NOMO-1 treated with dmso at 0.1 percent for 144 hours (cell line): ENCODE data around the gene SNX30.

Experiments used
- DNase-seq: peaks from one replicate; lab custom pipeline; 2025; ENCODE audit not compliant: unreplicated experiment; lab: John Stamatoyannopoulos, UW

SNX30 gene

DNA sequence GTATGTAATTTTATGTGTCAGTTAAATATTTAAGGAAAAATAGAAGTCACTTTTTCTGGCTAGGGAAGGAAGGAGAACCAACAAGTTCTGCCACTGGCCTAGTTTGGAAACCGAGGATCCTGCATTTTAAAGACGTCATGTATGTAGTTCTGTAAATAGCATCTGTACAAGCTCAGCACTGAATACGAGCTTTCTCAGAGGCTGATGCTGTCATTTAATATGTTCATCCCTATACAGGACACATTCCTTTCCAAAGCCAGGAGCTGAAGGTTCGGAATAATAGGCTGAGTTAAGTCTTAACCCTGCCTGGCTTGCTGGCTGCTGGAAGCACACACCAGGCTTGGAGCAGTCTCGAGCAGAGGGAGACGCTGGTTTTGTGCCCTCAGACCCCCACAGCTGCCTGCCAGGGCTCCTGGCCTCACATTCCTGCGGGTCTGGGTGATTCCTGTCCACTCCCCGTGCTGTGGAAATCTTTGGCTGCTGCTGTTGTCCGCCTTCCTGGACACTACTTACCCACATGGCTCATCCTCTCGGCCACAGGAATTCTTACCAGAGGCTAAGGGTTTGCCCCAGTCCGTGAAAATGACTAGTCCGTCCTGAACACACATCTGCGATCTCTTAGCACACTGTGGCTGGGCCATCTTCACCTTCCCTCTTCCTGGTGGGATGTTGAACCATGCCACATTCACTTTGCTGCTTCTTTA, 103.5 kb downstream of the SNX30 start:
- no peak for DNase-seq

DNA sequence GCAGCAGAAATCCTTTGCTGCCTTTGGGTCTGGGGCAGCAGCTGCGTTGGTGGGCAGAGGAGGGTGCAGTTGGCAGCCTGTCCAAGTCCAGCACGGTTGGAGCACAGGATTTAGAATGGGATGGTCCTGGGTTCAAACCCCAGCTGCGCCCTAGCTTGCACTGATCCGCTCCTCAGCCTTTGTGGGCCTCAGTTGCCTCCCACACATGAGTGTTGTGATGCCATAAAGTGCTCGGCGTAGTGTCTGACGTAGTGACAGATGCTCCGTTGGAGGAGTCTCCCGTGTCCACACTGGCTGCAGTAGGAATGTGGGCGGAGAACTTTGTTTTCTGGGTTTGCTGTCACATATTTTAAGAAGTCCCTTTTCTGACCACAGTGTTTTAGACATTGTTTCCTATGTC, 104.1 kb downstream of the SNX30 start:
- no peak for DNase-seq

DNA sequence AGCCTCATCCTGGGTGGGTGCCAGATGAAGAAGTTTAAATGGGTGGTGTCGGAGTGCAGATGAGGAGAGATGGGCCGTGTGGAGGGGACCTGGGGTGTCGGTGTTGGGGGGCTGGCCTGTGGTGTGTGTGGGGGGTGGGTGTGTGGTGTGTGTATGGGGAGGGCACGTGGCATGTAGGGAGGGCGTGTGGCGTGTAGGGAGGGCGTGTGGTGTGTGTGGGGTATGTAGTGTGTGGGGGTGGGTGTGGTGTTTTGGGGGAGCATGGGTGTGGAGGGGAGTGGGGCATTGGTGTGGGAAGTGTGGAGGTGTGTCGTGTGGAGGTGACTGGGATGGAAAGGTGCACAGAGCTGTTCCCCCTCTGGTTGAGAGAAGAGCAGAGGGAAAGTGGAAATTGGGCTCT, 105.6 kb downstream of the SNX30 start:
- DNase-seq: no peak

DNA sequence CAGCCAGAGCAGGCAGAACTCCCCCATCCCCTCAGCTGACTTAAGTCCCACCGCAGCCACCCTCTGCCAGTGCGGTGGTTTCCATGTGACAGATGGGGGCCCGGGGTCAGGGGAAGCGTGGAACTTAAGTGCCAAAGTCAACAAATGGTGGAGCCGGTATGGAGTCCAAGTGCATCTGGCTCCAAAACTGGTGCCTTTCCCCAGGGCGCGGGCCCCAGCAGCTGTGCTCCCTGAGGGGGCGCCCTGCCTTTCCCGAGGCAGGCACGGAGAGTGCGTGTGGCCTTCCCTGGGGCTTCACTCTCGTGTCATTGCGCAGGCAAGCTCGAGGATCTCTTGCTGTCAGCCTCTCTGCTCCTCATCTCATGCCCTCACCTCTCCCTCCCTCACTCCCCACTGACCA, 106.3 kb downstream of the SNX30 start:
- DNase-seq: no peak

DNA sequence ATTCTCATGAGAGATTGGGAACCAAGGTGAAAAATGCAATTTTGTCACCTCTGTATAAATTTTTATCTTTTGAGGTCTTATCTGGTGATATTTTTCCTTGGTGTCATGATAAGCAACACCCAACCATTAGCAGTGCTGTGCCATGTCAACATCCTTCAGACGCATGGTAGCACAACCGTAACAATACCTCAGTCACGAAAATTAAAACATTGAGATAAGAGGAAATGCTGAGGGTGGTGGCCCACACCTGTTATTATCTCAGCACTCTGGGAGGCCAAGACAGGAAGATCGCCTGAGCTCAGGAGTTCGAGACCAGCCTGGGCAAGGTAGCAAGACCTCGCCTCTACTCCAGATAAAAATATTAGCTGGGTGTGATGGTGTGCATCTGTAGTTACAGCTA, 107.4 kb downstream of the SNX30 start:
- DNase-seq: no peak

DNA sequence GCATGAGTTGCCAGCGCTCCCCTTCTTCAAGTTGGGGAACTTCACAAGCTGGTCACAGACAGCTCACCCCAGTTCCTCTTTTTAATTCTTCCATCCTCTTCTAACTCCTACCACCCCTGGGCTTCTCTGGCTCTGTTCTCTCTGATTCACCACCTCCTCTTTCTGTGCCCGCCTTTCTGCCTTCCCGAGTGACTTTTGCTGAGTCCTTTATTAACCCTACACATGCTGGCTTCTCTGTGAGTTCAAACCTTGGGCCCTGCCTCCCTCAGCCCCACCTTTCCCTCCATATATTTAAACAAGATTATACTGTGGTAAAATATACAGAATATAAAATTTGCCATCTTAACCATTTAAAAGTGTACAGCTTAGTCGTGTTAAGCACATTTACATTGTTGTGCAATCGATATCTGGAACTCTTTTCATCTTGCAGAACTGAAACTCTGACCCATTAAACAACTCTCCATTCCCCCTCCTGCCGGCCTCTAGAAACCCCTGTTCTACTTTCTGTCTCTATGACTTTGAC, 108.1 kb downstream of the SNX30 start:
- DNase-seq: peak; percentile 96

DNA sequence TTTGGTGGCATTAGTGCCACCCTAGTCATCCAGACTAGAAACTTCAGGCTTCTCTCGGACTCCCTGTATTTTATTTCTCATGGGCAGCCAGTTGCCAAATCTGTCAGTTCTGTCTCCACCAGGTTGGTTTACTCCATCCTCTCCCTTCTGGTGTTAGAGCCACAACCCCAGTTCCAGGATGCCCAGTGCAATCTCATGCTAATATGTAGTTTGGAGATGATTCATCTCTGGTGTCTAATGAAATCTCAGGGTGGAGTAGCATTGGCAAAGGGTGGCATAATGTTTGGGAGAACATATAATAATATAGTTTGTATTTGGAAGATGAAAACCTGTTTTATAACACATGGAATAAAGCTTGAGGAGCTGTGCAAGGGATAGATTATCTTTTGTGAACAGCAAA, 109.9 kb downstream of the SNX30 start:
- DNase-seq: no peak

DNA sequence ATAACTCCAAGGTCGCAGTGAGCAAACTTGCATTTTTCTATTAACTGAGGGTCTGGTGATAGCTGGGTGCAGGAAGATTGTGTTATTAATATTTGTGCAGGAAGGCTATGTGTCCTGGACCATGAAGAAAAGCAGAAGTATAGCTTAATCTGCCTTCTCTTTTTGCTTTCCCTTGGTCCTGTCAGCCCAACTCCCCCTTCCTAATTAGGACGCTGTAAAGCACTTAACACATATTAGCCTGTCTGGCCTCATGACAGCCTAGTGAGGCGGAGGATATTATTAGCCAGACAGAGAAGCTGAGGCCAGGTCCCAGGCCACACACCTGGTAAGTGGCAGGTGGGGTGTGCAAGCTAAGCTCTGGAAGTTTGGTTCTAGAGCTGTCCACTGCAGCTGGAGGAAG, 110.6 kb downstream of the SNX30 start:
- no peak for DNase-seq

DNA sequence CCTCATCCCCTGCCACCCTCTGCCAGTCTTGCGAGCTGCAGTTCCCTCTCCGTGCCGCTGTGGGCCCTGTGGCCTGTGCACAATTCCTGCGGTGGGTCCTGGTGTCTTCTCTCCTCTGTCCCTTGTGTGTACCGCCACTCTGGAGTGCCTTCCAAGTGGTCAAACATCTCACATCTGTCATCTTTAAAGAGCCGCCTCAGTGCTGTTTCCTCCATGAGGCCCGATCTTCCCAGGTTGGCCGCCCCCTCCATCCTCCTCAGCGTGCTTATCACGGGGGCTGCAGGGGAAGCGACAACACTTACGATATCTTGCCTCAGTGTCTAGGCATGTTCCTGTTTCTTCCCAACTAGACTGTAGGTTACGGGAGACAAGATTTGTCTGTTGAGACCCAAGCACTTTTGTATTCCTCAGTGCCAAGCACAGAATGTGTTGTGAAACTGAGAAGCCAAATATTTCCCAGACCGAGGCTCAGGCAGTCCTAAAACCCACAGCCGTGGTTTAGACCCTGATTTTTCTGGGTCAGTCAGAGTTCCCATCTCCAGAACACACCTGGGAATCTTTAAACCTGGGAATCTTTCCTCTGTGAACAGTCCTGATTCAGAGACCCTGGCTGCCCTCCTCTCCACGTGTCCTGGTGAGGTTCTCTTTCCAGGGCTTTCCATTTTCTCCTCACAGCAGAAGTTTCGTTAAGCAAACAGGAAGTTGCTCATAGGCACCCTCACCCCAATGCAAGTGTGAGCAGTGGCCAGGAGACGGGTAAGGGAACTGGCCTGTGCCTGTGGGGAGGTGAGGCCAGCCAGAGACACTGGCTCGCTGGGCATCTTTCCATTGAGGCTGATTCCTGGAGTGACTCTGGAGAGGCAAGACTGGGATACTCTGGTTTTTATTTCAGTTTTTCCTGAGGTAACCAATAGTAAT, 111.3 kb downstream of the SNX30 start:
- DNase-seq: peak; percentile 71

DNA sequence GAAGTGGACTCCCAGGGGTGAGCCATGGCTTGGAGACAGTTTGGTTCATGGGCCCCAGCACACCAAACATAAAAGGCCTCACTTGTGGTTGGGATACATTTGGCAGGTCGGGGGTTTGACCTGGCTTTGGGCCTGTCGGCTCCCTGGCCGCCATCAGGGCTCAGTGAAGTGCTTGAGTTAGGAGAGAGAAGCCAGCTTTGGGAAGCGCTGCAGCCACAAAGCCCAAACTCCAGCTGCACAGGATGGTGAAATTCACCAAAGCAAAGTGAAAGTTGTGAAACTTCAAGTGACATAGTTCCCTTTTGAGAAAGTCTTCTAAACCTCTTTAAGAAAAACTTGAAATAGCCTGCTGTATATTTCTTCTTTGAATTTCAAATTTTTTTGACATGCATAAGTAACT, 112.7 kb downstream of the SNX30 start:
- peak; percentile 74 for DNase-seq

DNA sequence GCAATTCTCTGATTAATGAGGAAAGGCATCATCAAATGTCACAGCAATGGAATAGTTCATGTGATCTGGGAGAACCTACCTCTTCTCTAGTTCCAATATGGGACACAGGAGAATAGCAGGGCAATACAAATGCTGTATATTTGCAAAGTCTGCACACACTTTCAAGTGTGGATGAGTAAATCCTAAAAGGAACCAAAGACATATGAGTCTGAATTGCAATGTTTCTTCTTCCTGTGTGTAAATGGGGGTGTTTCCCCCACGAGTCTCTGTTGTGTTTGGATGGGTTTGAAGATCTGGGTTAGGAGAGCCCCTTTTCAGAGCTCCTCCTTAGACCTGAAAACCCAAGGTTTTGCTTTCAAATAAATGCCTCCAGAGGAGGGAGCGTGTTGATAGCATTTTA, 113.2 kb downstream of the SNX30 start:
- no peak for DNase-seq

DNA sequence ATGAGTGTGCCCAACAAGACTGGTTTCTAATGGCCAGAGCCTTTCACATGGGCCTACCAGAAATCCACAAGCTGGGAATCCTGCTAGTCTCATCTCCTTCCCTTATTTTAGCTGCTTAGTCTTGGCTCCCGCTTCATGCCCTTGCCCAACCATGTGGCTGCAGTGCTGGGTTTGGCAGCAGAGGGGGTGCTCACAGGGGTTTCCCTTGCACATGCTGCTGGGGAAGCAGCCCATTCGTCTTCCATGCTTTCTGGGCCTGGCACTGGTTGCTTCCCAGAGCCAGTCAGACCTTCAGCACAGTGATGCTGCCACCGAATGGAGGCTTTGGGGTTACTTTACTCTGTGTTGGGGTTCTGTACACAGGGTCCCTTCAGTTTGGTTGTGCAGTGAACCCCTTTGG, 113.8 kb downstream of the SNX30 start:
- DNase-seq: no peak

DNA sequence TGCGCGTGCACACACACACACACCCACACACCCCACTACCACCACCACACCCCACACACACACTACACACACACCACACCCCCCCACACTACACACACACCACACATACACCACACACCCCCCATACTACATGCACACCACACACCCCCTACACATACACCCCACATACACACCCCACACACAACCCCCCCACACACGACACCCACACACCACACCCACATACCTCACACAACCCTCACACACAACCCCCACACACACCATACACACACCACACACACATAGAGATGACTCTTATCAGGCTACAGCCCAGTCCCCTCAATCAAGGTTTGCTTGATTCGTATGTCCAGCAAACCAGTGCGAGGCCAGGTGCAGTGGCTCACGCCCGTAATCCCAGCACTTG, 114.4 kb downstream of the SNX30 start:
- no peak for DNase-seq

DNA sequence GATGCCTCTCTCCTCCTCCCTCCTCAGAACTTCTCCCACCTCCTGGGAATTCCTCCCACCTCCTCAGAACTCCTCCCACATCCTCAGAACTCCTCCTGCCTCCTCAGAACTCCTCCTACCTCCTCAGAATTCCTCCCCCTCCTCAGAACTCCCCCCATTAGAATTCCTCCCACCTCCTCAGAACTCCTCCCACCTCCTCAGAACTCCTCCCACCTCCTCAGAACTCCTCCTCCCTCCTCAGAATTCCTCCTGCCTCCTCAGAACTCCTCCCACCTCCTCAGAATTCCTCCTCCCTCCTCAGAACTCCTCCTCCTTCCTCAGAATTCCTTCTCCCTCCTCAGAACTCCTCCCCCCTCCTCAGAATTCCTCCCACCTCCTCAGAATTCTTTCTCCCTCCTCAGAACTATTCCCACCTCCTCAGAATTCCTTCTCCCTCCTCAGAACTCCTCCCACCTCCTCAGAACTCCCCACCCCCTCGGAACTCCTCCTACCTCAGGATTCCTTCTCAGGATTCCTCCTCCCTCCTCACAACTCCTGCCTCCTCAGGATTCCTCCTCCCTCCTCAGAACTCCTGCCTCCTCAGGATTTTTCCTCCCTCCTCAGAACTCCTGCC, 116.2 kb downstream of the SNX30 start:
- no peak for DNase-seq

DNA sequence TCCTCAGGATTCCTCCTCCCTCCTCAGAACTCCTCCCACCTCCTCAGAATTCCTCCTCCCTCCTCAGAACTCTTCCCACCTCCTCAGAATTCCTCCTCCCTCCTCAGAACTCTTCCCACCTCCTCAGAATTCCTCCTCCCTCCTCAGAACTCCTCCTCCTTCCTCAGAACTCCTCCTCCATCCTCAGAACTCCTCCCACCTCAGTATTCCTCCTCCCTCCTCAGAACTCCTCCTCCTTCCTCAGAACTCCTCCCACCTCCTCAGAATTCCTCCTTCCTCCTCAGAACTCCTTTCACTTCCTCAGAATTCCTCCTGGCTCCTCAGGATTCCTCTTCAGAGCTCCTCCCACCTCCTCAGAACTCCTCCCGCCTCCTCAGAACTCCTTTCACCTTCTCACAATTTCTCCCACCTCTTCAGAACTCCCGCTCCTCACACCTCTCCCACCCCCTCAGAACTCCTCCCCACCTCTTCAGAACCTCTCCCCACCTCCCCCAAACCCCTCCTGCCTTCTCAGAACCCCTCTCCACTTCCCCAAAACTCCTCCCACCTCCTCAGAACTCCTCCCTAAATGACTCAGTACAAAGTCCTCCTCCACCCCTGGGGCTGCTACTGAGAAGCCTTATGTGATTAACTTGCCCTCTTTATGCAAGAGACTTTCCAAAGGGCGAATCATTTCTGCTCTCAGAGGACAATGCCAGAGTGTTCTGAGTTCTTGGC, 116.9 kb downstream of the SNX30 start:
- DNase-seq: peak; percentile 46

DNA sequence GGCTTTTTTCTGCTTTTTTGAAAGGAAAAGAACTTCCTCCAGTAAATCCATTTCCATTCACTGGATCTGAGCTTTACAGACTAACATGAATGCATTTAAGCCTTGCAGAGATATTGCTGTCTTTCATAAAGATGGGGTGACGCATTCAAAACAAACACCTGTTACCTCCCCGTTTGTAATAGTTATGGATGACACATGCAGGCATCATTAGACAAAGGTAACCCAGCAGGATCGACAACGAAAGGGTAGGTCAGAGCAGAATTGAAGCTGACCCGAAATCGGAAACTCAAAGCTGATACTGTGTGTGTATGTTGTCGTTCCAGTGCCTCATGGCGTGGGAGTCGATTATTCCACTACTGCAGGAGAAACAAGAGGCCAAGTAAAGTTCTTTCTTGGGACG, 117.9 kb downstream of the SNX30 start:
- no peak for DNase-seq

DNA sequence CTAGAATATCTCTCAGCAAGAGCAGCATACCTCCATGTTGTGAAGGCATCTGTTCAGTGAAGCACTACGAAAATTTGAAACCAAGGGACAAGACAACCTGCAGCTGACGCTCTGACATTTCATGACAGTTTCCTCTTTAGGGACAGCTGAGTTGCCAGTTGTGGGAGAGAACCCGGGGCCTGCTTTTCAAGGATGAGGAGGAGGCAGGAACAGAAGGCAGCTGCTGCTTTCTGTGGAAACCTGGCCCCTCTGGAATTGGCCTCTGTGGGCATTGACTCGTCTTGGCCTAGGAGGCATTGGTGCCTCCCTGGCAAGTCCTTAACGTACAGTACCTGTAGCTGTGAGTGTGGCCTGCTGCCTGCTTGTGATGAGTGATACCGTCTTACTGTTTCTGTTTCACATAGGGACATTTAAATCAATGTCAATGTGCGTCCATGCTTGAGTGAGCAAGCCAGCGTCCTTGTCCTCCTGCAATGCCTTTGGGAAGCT, 118.5 kb downstream of the SNX30 start:
- no peak for DNase-seq

DNA sequence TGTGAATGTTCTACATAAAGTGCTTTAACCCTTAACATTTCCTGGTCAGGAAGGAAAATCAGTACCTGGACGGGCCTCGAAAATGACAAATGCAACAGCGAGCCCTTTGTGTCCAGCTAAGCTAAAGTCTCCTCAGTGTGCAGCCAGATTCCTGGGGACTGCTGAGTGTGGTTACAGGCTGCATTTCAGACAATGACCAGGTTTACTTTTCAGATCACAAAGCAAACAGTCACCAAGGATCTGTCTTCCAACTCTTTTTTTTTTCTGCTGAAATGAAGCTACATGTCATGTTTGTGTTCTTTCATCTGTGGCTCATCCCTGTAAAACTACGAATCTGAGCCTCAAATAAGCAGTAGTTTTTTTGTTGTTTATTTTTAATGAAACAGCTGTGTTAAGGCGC, 119.4 kb downstream of the SNX30 start:
- no peak for DNase-seq

DNA sequence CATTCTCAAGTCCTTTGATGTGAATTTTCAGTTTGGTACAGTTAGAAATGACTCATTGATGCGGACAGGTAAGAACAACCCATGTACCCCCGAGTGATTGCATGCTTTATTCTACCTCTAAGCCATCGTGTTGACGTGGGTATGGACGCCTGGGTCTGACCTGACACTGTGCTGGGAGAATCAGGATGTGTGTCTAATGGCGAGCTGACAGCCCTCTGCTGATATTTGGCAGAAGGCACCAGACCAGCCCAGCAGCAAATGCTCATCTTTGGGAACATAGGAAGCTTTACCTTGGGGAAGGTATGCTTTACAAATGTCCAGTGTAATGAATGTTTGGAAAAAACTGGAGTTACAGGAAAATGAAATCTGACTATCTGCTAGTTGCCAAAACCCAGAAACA, 120.0 kb downstream of the SNX30 start:
- no peak for DNase-seq

DNA sequence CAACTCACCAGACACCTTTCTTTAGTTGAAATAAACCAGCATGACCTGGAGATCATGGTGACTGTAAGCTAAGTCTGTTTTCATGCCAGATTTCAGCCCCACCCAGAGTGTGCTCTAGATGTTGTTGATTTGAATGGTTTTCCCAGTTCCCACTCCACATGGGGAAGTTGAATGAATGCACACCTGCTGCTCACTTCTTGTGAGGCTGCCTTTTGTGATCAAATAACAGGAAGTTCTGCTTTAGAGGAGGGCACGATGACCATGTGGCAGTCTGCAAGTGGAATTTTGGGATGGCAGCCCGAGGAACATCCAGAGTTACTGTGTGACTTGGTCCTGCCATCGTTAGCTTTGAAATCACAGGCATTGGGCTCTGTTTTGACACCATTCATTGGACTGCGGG, 121.5 kb downstream of the SNX30 start:
- no peak for DNase-seq

DNA sequence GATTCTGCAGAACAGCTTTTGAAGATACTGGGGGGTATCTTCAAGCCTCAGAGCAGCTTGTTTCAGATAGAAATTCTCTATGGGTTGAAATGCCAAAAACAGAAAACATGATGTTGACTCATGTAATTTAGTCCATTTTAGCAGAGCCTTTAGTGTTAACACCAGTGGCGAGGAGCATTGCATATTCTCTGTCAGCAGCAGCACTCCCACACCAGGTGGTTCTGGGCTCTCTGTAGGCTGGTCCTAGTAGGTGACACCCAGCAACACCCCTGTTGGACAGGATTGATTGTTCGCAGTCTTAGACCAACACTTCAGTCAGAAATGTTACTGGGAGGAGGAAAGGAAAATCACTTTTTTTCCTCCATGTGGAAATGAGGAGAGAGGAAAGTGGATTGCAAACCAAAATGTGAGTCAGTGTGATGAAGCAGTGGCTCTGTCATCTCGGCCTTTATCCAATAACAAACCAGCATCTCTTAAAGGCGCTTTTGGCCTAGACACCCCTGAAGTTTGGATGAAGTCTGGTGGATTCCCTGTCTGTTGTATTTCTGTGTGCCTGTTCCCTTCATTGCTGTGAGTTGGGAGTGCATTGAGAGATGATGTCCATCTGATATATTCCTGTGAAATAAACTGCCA, 123.3 kb downstream of the SNX30 start:
- no peak for DNase-seq
